HEK293 (cell line): ENCODE results near the gene VANGL1.

Source experiments
- CTCF ChIP-seq: fragments of 450-650 bp; formaldehyde crosslinking; IDR thresholded peaks from 2 replicates; pipeline ENCODE4 v1.5.1; 2016; ENCODE audit warnings: missing biosample characterization, missing genetic modification characterization
- ELK4 ChIP-seq: IDR thresholded peaks from 2 replicates; pipeline ENCODE4 v1.6.1; 2011; ENCODE audit warnings: mild to moderate bottlenecking, low read depth, low read length, borderline replicate concordance
- PRDM10 ChIP-seq: fragments of 450-650 bp; formaldehyde crosslinking; IDR thresholded peaks from 2 replicates; pipeline ENCODE4 v1.5.1; 2016; ENCODE audit warnings: missing biosample characterization, missing genetic modification characterization
- PRDM4 ChIP-seq: fragments of 450-650 bp; formaldehyde crosslinking; IDR thresholded peaks from 2 replicates; pipeline ENCODE4 v1.5.1; 2017; ENCODE audit warnings: missing biosample characterization, missing genetic modification characterization
- REST ChIP-seq: fragments of 450-650 bp; formaldehyde crosslinking; IDR thresholded peaks from 2 replicates; pipeline ENCODE4 v1.5.1; 2016; ENCODE audit warnings: missing biosample characterization, missing genetic modification characterization
- SCRT2 ChIP-seq: fragments of 450-650 bp; formaldehyde crosslinking; IDR thresholded peaks from 2 replicates; pipeline ENCODE4 v1.5.1; 2016; ENCODE audit warnings: missing biosample characterization, missing genetic modification characterization
- ZBTB10 ChIP-seq: fragments of 450-650 bp; formaldehyde crosslinking; IDR thresholded peaks from 2 replicates; pipeline ENCODE4 v1.5.1; 2016; ENCODE audit warnings: missing biosample characterization, missing genetic modification characterization
- ZNF132 ChIP-seq: fragments of 450-650 bp; formaldehyde crosslinking; IDR thresholded peaks from 2 replicates; pipeline ENCODE4 v1.5.1; 2017; ENCODE audit warnings: missing biosample characterization, missing genetic modification characterization, borderline replicate concordance
- ZNF37A ChIP-seq: fragments of 450-650 bp; IDR thresholded peaks from 2 replicates; pipeline ENCODE4 v1.5.1; 2018; ENCODE audit warnings: missing biosample characterization, missing genetic modification characterization
- ZNF423 ChIP-seq: fragments of 450-650 bp; formaldehyde crosslinking; IDR thresholded peaks from 2 replicates; pipeline ENCODE4 v1.5.1; 2016; ENCODE audit warnings: missing biosample characterization, missing genetic modification characterization
- ZNF48 ChIP-seq: fragments of 450-650 bp; formaldehyde crosslinking; IDR thresholded peaks from 2 replicates; pipeline ENCODE4 v1.5.1; 2016; ENCODE audit warnings: missing biosample characterization, missing genetic modification characterization
- ZNF555 ChIP-seq: fragments of 450-650 bp; formaldehyde crosslinking; conservative IDR thresholded peaks from 2 replicates; pipeline ENCODE4 v1.5.1; 2017; ENCODE audit warnings: missing biosample characterization, mild to moderate bottlenecking, missing genetic modification characterization, inconsistent platforms
- ZNF629 ChIP-seq: fragments of 450-650 bp; formaldehyde crosslinking; IDR thresholded peaks from 2 replicates; pipeline ENCODE4 v1.5.1; 2017; ENCODE audit warnings: missing biosample characterization, missing genetic modification characterization
- ZNF645 ChIP-seq: fragments of 450-650 bp; formaldehyde crosslinking; IDR thresholded peaks from 2 replicates; pipeline ENCODE4; 2016; ENCODE audit warnings: missing biosample characterization, missing genetic modification characterization

- TF ChIP-seq REST (tag by site-specific recombination) (no peak), SCRT2 (tag by site-specific recombination) (no peak), ZNF629 (no peak), CTCF (tag by site-specific recombination) (no peak), PRDM10 (no peak), ZNF555 (no peak), ZBTB10 (tag by site-specific recombination) (no peak), ZNF645 (tag by site-specific recombination) (no peak), ZNF132 (no peak), PRDM4 (no peak), ZNF37A (tag by site-specific recombination) (no peak), ELK4 (no peak), ZNF423 (tag by site-specific recombination) (no peak), ZNF48 (tag by site-specific recombination) (no peak)
These were observed 13.0 kb downstream of the VANGL1 start for GRCh38 chr1:115654663-115655305.
